IPS DF 19.7 (cell line): Measurements from ENCODE around the gene PPIH.
"Not testable (repeated sequence)": the region's sequence is repeated elsewhere in the genome, so short reads cannot be mapped to it uniquely, and the experiment has no call there.

Experiments used
- DNase-seq: peaks from one replicate; pipeline ENCODE4 v3.0.0-alpha.2; 2013; ENCODE audit warnings: low read depth, low spot score

The PPIH gene

GRCh38 chr1:42657981-42658876 lies at the start of gene PPIH:
Gene PPIH (plus strand): TSS chr1:42658423. CDS start chr1:42658447, 24 bp downstream.
- peak; percentile 83 for DNase-seq

DNA sequence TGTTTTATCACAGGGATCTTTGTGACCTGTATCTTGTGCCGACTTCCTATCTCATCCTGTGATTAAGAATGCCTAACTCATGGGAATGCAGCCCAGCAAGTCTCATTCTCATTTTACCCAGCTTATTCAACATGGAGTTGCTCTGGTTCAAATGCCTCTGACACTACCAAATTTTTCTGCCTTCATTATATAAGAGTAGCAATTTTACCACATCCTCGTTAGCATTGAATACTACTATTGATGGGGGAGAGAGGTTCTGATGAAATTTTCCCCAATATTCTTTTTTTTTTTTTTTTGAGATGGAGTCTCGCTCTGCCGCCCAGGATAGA lies 44.5 kb upstream of the PPIH start:
- DNase-seq: no peak

- DNase-seq: no peak
Observed at GRCh38 chr1:42618866-42619265, 39.4 kb upstream of the PPIH start.

DNA sequence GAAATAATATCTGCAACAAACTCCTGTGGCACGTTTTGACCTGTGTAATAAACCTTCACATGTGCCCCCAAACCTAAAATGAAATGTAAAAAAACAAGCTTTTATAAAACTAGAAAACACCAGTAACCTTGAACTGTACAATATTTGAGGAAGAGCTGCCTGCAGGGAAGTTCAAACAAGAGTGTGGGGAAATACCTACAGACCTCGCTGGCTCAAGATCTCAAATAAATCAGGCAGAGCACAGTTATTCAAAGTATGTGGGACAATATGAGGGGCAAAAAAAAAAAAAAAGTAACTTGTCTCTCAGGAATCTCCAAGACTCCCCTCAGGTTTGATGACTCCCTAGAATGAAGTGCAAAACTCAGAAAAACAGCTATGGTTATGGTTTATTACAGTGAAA lies 37.9 kb upstream of the PPIH start:
- DNase-seq: no peak

GRCh38 chr1:42621180-42621579 lies 37.0 kb upstream of the PPIH start:
- not testable (repeated sequence) for DNase-seq

GRCh38 chr1:42627205-42627604 lies 31.0 kb upstream of the PPIH start:
- not testable (repeated sequence) for DNase-seq

GRCh38 chr1:42639116-42639515 lies 19.1 kb upstream of the PPIH start:
- no peak for DNase-seq

DNA sequence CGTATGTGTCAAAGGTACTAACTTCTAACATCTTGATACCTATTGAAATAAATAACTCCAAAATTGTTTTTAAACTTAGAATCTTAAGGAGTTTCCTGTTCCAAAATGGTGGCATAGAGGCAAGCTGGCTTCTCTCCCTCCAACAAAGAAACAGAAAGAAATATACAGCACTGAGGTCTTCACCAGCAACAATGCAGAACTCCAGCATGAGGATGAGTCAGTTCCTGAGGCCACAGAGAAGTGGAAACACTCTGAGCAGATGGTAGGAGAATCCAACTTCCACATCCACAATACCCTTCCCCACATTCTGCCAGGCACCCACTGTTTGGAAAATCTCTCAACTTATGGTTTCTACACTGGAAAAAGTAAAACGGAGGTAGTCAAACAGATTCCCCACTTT lies 12.2 kb upstream of the PPIH start:
- no peak for DNase-seq

GRCh38 chr1:42657201-42657600 lies 1.0 kb upstream of the PPIH start:
- no peak for DNase-seq

- DNase-seq: no peak
Observed at GRCh38 chr1:42658877-42659337, 684 bp downstream of the PPIH start.

DNA sequence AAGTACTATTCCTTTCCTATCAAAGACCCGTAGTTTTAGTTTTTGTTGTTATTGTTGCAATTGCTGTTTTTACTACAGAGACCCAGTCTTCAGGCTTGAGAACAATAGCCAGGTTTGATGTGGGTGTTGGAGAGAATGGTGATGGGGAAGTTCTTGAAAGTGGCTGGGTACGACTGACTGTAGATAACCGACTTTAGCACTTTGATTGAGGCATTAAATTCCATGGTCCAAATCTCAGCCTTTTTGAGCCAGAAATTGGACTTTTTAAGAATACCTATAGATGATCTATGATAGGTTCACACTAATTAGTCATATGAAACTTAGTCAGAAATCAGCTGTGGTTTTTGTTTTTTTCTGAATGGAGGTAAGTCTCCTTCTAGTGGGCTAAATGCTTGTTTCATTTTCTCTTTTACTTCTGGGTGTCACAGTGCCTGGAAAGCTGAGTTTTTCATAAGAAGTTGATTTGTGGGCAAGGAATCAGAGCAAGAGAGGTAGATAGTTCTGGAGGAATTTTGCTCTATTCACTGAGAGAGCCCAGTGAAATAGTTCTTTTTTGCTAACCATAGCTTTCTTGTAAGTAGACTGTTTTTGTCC lies 2.8 kb downstream of the PPIH start:
- no peak for DNase-seq

GRCh38 chr1:42669936-42670335 lies 11.7 kb downstream of the PPIH start:
- no peak for DNase-seq

GRCh38 chr1:42670425-42670824 lies 12.2 kb downstream of the PPIH start:
- DNase-seq: no peak

DNA sequence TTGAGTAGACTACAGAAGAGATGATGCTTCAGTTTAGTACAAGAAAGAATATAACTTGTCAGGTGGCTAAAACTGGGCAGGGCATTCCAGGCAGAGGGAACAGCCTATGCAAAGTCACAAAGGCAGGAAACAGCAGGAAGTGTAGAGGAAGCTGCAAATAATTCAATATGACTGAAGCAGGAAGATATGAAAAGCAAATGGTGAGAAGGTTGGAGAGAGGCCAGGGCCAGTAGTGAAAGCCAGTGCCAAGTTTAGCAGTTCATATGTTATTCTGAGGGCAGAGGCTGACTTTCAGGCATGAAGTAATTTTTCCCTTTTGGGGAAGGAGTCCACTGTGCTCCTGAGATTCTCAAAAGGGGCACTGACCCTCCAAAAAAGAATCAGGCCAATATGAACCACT lies 16.0 kb downstream of the PPIH start:
- no peak for DNase-seq

DNA sequence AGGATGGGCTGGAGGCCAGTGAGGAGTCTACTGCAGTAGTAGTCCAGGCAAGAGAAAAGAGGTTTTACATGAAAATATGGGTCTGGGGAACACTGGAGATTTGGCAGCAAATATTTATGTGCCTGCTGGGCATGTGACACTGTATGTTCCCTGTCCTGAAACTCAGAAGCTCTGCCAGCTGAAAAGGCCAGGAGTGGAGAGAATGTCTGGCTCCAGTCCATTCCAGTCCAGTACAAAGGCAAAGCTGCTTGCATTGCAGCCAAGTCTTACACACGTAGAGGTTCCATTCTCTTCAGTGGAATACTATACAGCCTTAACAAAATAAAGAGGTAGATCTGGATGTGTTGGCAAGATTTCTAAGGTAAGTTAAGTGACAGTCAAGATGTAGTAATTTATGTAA lies 16.5 kb downstream of the PPIH start:
- no peak for DNase-seq

DNA sequence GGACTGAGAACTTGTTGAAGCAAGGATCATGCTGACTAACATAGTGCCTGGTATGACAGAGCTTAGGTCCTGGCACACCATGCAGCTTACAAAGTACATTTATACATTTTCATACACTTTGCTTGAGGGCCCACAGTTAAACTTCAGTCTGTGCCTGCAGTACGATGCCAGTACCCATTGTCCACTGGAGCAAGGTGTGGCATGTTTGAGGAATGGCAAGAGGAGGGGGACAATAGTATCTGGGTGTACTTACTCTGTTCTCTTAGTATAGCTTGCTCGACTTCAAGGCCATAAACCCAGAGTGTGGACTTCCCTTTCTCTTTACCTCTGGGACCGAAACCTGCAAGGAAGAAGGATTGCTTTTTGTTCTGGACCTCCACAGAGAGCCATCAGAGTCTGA lies 17.2 kb downstream of the PPIH start:
- no peak for DNase-seq

- no peak for DNase-seq
Observed at GRCh38 chr1:42676534-42677087, 18.4 kb downstream of the PPIH start.

DNA sequence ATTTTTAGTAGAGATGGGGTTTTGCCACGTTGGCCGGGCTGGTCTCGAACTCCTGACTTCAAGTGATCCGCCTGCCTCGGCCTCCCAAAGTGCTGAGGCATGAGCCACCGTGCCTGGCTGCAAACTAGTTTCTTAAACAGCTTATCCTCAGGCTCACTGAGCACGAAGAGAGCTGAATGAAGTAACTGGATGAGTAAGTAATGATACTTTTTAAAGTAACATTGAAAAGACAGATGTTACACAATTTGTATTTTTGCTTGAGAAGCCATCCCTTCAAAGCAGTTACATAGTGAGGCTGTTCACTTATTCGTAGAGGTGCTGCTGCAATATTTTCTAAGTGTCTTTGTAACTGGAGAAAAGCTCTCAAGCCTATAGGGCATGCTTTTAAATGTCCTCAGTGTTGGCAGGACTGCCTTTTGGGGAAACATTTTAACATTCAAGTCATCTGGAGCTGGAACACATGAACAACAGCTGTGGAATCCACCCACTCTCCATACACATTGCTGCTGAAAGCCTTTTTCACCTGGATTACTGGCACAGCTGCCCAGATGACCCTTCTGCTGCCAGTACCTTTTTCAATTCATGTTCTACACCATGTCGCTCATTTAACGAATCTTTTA lies 21.3 kb downstream of the PPIH start:
- DNase-seq: no peak

DNA sequence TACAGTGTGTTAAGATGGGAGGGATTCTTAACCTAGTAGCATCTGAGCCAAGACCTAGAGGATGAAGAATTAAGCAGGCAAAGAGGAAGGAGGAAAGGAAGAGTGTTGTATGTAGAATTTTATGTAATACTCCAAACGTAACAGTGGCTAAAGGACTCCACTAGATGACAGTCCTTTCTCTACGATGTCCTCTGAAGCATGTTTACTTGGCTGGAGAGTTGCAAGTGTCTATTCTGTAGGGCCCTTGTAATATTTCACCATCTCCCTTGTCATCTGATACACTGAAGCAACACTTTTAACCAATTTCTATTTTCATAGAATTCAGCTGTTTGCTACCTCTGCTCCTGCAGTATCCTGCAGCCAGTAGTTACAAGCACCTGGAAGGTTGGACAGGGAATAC lies 21.8 kb downstream of the PPIH start:
- no peak for DNase-seq

DNA sequence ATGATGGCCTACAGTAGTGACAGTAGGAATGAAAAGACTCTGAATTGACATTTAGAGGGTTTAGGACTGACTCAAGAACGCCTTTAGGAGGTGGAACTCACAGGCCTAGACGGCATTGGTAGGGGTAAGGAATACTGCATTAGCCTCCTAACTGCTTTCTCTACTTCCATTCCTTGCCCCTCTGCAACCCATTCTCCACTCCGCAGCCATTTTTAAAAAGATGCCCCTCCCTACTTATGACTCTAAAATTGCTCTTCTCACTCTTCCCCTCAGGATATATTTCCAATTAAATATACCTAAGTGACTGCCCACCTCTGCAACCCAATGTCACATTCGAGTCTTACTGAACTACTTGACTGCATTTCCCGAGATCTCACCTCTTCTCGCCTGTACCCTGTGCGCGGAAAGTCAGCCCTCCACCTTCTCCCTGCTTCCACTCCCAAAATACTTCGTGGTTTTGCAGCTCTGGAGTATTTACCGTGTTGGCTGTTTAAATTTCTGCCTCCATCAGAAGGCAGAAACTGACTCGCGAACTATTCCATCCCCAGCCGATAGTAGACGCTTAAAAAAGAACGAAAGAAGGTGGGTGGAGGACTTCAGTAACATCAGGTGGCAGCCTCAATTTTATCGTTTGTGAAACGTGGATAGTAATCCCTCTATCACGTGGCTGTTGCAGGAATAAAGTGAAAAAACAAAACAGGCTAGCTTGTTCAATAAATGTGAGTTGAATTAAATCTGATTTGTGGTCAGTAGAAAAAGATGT lies 22.9 kb downstream of the PPIH start:
- no peak for DNase-seq

- DNase-seq: peak; percentile 97
Observed at GRCh38 chr1:42681741-42682483, 23.7 kb downstream of the PPIH start, which contains the start of gene YBX1. Gene YBX1 (plus strand): TSS chr1:42682418. CDS start chr1:42682566, 148 bp downstream.
